ENCODE measurements around the gene ERBB4.

Gene ERBB4

DNA sequence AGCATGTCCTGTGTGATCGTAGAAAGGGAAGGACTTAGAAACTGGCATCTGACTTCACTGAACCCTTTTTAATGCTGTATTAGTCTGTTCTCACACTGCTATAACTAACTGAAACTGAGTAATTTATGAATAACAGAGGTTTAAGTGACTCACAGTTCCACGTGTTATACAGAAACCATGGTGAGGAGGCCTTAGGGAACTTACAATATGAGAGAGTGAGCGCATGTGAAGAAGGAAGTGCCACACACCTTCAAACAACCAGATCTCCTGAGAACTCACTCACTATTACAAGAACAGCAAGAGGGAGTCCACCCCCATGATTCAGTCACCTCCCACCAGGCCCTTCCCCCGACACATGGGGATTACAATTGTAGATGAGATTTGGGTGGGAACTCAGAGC, 1170.9 kb downstream of the ERBB4 start:
- no peak for FAIRE-seq

DNA sequence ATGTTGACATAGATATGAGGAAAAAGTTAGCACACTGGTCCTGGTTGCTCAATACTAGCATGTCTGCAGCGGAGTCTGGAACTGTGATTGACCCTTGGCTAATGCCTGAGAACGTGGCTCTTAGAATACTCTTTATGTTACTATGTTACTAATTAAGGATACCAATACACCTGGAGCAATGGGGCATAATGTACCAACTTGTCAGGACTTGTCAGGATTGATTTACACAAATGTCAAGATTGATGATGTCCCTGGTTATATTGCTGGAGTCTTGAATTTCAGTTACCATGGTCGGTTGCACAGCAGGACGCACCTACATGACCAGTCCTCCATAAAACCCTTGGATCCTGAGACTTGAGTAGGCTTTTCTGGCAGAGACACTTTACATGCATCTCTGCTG, 1171.3 kb downstream of the ERBB4 start:
- no peak for FAIRE-seq

- FAIRE-seq: no peak
Measured at GRCh38 chr2:211364911-211365310, 1173.7 kb downstream of the ERBB4 start.

GRCh38 chr2:211361383-211361782, 1177.2 kb downstream of the ERBB4 start:
- FAIRE-seq: no peak

DNA sequence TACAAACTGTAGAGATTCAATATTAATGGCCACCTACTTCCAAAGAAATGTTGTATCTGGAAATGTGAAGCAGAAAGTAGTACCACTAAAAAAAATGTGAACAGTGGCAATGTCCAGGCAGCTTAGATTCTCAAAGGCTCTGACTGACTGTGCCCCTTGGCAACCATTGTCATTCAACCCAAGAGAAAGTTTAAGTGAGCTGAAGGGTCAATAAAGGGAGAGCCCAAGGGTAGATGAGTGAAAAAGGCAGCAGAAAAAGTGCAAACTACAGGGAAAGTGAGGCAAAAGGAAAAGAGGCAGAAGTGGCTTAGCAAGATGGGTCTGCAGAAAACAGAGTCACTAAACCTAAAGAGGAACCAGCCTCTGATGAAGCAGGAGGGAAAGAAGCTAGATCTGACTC, 1179.3 kb downstream of the ERBB4 start:
- no peak for FAIRE-seq

DNA sequence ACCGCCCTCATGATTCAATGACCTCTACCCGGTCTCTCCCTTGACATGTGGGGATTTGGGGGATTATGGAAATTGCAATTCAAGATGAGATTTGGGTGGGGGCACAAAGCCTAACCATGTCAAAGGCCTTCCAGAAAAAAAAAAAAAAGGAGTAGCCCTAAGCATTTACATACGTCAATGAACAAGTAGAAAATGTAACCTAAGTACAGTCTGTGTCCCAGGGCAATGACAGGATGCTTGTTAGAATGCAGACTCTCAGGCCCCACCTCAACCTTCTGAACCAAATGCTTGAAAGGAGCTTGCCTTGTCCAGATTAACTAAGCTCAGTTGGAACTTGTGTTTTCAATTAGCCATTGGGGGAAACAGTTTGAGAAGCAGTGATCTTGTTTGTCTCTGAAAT, 1180.1 kb downstream of the ERBB4 start:
- FAIRE-seq: no peak

GRCh38 chr2:211354481-211354880, 1184.1 kb downstream of the ERBB4 start:
- FAIRE-seq: no peak

- no peak for FAIRE-seq
Measured at GRCh38 chr2:211351987-211352386, 1186.6 kb downstream of the ERBB4 start.

- FAIRE-seq: no peak
Measured at GRCh38 chr2:211349031-211349430, 1189.6 kb downstream of the ERBB4 start.

GRCh38 chr2:211347328-211347727, 1191.3 kb downstream of the ERBB4 start:
- no peak for FAIRE-seq

DNA sequence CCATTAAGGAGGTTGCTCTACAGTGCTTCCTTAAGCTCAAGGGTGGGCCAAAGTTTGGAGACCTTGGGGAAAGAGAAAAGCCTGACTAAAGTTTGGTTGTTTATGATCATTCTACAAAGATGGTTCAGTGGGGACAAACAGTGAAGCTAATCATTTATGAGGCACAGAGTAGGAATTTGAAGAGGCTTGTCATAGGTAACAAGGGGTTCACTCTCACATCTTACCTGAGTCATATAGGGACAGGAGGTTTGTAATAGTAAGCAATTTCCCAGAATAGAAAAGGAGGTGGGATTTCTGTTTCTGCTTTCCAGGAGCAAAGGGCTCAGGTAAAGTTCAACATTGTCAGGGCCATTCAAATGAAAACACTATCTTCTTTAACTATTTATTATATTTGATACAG, 1194.3 kb downstream of the ERBB4 start:
- FAIRE-seq: no peak

GRCh38 chr2:211333377-211333776, 1205.2 kb downstream of the ERBB4 start:
- no peak for FAIRE-seq

GRCh38 chr2:211331736-211332135, 1206.9 kb downstream of the ERBB4 start:
- FAIRE-seq: no peak

GRCh38 chr2:211329882-211330281, 1208.7 kb downstream of the ERBB4 start:
- no peak for FAIRE-seq

GRCh38 chr2:211329421-211329820, 1209.2 kb downstream of the ERBB4 start:
- no peak for FAIRE-seq

DNA sequence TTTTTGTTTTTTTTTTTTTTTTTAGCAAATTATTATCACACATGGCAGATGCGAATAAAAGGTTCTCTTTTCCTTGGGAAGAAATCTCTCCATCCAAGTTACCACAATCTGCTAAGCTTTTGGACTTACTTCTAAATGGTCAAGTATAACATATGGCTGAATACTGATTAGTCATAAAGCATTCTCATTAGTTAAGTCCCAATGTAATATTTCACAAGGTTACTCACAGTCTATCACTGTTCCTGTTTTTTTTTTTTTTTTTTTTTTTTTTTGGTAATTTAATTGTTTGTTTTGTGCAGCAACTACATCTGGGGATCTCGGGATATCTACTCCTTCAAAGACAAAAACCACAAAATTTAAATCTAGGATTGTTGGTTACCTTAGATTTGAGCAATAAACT, 1210.5 kb downstream of the ERBB4 start:
- no peak for FAIRE-seq
